PFSK-1 (cell line): Measurements from ENCODE around the gene TRMT61A.

Experiments used
- SIN3A ChIP-seq: IDR thresholded peaks from 2 replicates; pipeline ENCODE4 v1.6.1; 2012; ENCODE audit warnings: mild to moderate bottlenecking, low read length, moderate library complexity, borderline replicate concordance; ENCODE audit not compliant: insufficient read depth
- TF ChIP-seq, protein P1 (sequence below), 2 experiments: IDR thresholded peaks; 2 replicates each; pipeline versions ENCODE4 v1.6.1 to v1.8.0; 2011 to 2012; ENCODE audit warnings: low read depth in 2 of 2, low read length in 2 of 2, control low read depth in 1 of 2, inconsistent platforms in 1 of 2, mild to moderate bottlenecking in 1 of 2, moderate library complexity in 1 of 2; ENCODE audit not compliant: insufficient read depth in 1 of 2

- TF ChIP-seq, protein P1, sequence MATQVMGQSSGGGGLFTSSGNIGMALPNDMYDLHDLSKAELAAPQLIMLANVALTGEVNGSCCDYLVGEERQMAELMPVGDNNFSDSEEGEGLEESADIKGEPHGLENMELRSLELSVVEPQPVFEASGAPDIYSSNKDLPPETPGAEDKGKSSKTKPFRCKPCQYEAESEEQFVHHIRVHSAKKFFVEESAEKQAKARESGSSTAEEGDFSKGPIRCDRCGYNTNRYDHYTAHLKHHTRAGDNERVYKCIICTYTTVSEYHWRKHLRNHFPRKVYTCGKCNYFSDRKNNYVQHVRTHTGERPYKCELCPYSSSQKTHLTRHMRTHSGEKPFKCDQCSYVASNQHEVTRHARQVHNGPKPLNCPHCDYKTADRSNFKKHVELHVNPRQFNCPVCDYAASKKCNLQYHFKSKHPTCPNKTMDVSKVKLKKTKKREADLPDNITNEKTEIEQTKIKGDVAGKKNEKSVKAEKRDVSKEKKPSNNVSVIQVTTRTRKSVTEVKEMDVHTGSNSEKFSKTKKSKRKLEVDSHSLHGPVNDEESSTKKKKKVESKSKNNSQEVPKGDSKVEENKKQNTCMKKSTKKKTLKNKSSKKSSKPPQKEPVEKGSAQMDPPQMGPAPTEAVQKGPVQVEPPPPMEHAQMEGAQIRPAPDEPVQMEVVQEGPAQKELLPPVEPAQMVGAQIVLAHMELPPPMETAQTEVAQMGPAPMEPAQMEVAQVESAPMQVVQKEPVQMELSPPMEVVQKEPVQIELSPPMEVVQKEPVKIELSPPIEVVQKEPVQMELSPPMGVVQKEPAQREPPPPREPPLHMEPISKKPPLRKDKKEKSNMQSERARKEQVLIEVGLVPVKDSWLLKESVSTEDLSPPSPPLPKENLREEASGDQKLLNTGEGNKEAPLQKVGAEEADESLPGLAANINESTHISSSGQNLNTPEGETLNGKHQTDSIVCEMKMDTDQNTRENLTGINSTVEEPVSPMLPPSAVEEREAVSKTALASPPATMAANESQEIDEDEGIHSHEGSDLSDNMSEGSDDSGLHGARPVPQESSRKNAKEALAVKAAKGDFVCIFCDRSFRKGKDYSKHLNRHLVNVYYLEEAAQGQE (IDR thresholded peaks at IDR 0.05; ENCODE audit: insufficient read depth in 1 of 2, low read depth in 2 of 2, low read length in 2 of 2) = no peak
- TF ChIP-seq SIN3A = no peak
These were observed 7.0 kb downstream of the TRMT61A start for GRCh38 chr14:103535891-103536565.
